Measurements from ENCODE around the gene OGFOD2. TPM values are rescaled to one million over a fixed set of nuclear protein-coding genes. Genes with fewer than 3 reads are reported as not detected.

The OGFOD2 gene
- total RNA-seq, 1 donor from 2014 or later: 24.1 TPM

DNA sequence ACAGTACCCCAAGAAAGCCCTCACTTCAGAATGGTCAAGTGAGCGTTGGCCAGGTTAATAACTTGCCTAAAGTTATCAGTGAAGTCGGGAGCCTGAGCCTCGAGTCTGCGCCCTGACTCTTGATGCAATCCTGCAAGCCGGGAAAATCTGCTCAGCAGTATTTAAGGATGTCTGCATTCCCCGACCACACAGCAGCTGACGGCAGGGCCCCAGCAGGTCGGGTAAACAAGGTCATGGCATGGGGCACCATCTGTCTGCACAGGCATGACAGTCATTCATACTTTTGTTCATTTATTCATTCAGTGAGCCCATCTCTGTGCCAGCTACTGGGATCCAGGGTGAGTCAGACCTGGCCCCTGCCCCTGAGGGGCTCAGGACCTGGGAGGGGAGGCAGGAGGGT, 19.9 kb upstream of the OGFOD2 start:
- no peaks in the 10 kb centered on the region for H3K27me3 Mint-ChIP-seq
- no peaks in the 10 kb centered on the region for H3K4me1 Mint-ChIP-seq (ENCODE audit: unreplicated experiment)
- no peaks in the 10 kb centered on the region for H3K36me3 Mint-ChIP-seq
- H3K27ac Mint-ChIP-seq: no peak overlapping the region
- TF ChIP-seq, protein P1, sequence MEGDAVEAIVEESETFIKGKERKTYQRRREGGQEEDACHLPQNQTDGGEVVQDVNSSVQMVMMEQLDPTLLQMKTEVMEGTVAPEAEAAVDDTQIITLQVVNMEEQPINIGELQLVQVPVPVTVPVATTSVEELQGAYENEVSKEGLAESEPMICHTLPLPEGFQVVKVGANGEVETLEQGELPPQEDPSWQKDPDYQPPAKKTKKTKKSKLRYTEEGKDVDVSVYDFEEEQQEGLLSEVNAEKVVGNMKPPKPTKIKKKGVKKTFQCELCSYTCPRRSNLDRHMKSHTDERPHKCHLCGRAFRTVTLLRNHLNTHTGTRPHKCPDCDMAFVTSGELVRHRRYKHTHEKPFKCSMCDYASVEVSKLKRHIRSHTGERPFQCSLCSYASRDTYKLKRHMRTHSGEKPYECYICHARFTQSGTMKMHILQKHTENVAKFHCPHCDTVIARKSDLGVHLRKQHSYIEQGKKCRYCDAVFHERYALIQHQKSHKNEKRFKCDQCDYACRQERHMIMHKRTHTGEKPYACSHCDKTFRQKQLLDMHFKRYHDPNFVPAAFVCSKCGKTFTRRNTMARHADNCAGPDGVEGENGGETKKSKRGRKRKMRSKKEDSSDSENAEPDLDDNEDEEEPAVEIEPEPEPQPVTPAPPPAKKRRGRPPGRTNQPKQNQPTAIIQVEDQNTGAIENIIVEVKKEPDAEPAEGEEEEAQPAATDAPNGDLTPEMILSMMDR (conservative IDR thresholded peaks at IDR 0.05): no peak
- no peak overlapping the region for H3K4me3 Mint-ChIP-seq
- no peak for DNase-seq (ENCODE audit: extremely low spot score, unreplicated experiment)
- H3K9me3 Mint-ChIP-seq: no peaks in the 10 kb centered on the region

DNA sequence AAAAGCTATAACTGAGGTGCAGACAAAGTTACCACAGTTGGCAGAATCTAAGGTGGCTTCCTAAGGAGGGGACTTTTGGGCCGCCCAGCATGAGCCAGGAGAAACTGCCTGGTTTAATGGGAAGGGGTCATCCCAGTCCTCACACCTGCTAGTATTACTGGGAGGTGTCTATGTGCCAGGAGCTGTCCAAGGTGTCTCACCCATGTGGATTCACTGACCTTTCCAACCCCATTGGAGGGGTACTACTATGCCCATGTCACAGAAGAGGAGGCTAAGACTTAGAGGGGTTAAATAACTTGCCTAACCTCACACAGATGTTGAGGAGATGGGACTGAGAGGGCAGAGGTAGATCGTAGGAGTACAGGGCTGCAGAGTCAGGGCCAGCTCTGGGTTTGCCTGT, 19.0 kb upstream of the OGFOD2 start:
- DNase-seq (ENCODE audit: extremely low spot score, unreplicated experiment): no peak
- TF ChIP-seq, protein P1 (conservative IDR thresholded peaks at IDR 0.05): no peak
- no peak overlapping the region for H3K27ac Mint-ChIP-seq

DNA sequence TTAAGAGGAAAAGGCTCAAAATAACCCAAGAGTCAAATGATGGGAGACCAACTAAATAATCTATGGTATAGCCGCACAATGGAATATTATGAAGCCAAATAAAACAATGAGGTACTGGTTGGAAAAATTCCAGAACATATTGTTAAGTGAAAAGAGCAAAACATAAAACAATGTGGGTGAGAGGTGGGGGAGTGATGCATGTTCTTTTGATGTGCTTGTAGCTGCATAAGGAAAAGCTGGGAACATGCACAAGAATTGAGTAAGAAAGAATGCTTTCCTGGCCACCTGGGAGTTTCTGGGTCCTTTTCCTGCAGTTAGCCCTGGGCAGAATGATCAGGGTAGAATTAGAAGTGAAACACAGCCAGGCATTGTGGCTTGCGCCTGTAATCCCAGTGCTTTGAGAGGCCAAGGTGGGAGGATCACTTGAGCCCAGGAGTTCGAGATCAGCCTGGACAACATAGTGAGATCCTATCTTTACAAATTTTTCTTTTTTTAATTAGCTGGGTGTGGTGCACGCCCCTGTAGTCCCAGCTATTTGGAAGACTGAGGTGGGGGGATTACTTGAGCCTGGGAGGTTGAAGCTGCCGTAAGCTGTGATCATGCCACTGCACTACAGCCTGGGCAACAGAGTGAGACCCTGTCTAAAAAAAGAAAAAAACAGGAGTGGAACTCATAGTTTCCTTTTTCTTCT, 16.7 kb upstream of the OGFOD2 start:
- Mint-ChIP-seq H3K9me3 (no peaks in the 10 kb centered on the region), H3K27me3 (no peaks in the 10 kb centered on the region), H3K4me1 (ENCODE audit: unreplicated experiment) (no peaks in the 10 kb centered on the region), H3K4me3 (no peak overlapping the region), H3K36me3 (no peaks in the 10 kb centered on the region), H3K27ac (no peak overlapping the region)
- no peak for DNase-seq (ENCODE audit: extremely low spot score, unreplicated experiment)
- TF ChIP-seq, protein P1 (conservative IDR thresholded peaks at IDR 0.05): no peak

More for the DNA sequence above, 19.0 kb upstream of the OGFOD2 start:
- H3K4me3 Mint-ChIP-seq: no peak overlapping the region
- H3K4me1 Mint-ChIP-seq (ENCODE audit: unreplicated experiment): no peaks in the 10 kb centered on the region
- no peaks in the 10 kb centered on the region for H3K36me3 Mint-ChIP-seq
- H3K9me3 Mint-ChIP-seq: no peaks in the 10 kb centered on the region
- H3K27me3 Mint-ChIP-seq: no peaks in the 10 kb centered on the region

DNA sequence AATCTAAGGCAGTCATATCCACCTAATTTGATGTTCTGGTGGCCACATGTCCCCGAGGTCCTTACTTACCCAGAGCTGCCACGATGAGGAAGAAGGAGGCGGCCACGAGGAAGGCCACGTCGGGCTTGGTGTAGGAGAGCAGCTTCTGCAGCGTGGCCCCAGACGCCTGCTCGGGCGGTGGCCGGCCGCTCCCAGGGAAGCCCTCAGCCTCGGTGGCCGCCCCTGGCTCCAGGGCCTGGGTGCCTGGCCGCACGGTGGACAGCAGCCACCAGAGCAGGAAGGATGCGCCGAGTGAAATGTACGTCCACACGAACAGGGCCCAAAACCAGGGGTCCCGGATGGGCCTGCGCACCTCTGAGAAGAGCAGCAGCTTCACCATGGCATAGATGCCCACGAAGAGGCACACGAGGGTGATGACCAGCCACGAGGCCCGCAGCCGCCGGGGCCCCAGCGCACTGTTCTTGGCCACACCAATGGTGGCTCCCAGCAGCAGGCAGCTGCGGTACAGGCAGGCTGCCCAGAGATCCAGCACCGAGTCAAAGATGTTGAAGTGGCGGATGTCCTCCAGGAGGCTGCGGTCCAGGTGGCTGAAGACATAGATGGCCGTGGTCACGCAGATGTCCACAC, 15.4 kb upstream of the OGFOD2 start:
- H3K4me1 Mint-ChIP-seq (ENCODE audit: unreplicated experiment): peaks cover 1% of the 10 kb centered on the region
- H3K36me3 Mint-ChIP-seq: no peaks in the 10 kb centered on the region
- TF ChIP-seq, protein P1 (conservative IDR thresholded peaks at IDR 0.05): no peak
- DNase-seq (ENCODE audit: extremely low spot score, unreplicated experiment): no peak
- no peak overlapping the region for H3K27ac Mint-ChIP-seq
- H3K9me3 Mint-ChIP-seq: no peaks in the 10 kb centered on the region
- no peak overlapping the region for H3K4me3 Mint-ChIP-seq
- H3K27me3 Mint-ChIP-seq: no peaks in the 10 kb centered on the region

DNA sequence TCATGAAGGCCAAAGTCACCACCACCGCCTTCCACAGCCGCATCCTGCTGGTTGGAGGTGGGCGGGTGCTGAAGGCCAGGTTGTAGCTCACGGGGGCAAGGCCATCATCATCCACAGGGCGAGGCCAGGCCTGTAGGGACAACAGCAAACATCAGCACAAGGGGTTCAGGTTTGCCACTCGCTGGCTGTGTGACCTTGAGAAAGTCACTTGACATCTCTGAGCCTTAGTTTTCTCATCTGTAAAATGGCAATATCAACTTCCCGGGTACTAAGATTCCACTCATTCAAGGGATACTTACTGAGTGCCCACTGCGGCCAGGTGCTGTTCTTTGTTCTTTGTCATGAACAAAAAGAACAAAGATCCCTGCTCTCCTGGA, 14.9 kb upstream of the OGFOD2 start:
- Mint-ChIP-seq H3K4me1 (ENCODE audit: unreplicated experiment) (peaks cover 5% of the 10 kb centered on the region), H3K9me3 (no peaks in the 10 kb centered on the region), H3K36me3 (no peaks in the 10 kb centered on the region), H3K27ac (no peak overlapping the region), H3K27me3 (no peaks in the 10 kb centered on the region), H3K4me3 (no peak overlapping the region)
- TF ChIP-seq, protein P1 (conservative IDR thresholded peaks at IDR 0.05): no peak
- no peak for DNase-seq (ENCODE audit: extremely low spot score, unreplicated experiment)

Measured in type B pancreatic cell (in vitro differentiated cells).